Pulmonary artery endothelial cell (primary cell): ENCODE results near the gene PRPSAP1. TPM values are rescaled to one million over a fixed set of nuclear protein-coding genes. Genes with fewer than 3 reads are reported as not detected.

Source experiments
- DNase-seq: peaks from one replicate; pipeline ENCODE4 v3.0.0-alpha.2; 2011; ENCODE audit warnings: low read depth, low spot score
- total RNA-seq: library from RNA; depleted of rRNA; stranded (reverse); fragments of >200 nt; gene quantifications from 2 replicates; pipeline ENCODE4 v1.2.3, GENCODE V29; 2014

Gene PRPSAP1
- total RNA-seq, 1 donor from 2014 or later: 45.9 TPM

DNA sequence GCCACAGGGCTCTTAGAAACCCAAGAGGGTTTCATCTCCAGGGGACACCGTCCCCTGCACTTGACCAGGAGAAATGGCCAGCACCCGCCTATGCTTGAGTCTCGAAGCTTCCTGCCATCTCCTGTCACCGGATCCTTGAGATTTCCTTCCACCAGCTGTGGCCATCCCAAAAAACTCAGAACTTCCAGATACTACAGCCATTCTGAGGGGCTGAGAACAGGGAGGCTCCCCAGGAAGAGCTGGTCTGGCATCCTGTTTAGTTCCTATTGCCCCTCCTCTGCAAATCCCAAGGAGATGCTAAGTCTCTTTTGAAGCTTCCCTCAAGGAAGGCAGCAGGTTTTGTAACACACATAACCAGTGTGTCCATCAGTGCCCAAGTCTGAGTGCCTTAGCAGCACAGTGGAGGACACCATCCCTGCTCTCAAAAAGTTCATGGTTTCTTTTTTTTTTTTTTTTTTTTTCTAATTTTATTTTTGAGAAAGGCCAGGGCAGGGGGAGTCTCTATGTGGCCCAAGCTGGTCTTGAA lies 86.6 kb downstream of the PRPSAP1 start:
- DNase-seq: no peak

DNA sequence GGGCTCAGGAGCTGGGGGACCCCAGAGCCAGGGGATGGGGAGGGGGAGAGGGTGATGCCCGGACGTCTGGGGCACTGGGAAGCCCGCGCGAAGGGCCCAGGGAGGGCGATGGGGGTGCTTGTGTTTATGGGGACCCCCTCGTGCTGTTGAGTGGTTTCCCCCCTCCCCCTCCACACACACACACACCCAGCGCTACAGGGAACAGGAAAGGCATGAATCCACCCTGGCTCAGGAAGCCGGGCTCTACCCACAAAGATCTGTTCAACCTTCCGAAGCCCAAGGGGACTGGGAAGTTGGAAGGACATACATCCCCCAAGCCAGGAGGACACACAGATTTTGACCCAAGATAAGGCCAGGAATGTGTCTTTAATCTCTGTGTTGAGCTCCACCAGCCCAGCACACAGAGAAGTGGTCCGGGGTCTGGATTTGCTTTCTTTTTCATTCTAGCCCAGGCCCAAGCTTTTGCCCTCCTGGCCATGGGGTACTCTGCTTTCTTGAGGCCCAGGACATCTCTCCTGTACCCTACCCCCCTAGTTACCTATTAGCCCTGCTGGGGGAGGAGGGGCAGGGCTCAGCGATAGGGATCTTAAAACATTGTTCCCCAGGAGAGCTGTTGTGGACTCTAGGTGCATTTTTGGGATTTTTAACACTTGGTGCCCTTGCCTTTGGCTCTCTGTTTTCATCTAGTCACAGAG lies 87.3 kb downstream of the PRPSAP1 start:
- DNase-seq: no peak

DNA sequence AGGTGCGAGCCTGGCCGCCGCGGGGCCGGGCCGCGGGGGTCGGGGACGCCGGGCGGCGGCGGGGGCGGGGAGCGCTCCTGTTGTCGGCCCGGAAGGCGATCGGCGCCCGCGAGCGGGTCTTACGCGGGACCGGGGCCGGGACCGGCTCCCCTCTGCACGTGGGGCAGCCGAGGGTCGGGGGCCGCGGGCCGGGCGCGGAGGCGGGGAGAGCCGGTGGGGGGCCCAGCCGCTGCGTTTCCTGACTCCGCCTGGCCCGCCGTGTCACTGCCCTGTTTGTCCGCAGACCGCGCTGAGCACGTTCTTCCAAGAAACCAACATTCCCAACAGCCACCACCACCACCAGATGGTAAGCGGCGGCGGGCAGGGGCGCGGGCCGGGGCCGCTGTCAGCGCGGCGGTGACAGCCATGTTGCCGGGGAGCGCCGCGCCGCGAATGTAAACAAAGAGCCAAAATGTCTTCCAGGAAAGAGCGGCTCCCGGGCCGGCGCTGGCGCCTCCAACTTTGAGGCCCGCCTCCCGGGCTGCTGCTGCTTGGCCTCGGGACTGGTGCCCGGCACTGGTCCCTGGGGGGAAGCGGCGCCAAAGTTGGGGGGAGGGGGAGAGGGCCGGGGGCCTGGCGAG lies 88.0 kb downstream of the PRPSAP1 start:
- DNase-seq: no peak

DNA sequence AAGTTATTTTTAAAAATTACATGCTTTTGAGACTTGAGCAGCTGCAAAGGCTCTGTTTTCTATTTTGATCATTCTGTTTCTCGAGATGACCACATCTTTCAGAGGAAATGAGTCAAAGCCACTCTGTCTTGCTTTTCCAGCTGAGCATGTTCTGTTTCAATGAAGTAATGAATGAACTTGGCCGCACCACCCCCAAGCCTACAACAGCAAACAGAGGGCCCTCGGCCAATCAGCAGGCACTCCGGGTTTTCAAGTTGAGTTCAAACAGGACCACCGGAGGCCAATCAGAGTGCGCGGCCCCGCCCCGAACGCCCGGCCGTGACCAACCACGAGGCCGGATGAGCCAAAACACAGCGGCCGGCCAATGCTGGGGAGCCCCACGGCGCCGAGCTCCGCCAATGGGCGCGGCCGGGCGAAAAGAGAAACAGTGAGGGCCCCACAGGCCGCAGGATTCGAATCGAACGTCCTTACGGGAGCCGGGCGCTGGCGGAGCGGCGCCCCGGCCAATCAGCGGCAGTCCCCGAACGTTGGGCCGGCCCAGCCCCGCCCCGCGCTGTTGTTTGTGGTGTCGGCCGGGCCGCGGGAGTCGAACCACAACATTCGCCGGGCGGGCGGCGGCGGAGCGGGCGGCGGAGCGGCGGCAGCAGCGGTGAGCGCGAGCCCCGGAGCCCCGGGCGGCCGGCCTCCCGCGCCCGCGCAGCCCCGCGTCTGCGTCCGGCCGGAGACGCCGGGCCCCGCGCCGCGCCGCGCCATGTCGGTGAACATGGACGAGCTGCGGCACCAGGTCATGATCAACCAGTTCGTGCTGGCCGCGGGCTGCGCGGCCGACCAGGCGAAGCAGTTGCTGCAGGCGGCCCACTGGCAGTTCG lies 88.7 kb downstream of the PRPSAP1 start, which contains the start of gene UBALD2:
TSS of gene UBALD2 (plus strand) at position 594 of the 869 bp plus-strand sequence. CDS start at position 752, 158 bp downstream.
- DNase-seq: peak; percentile 99

DNA sequence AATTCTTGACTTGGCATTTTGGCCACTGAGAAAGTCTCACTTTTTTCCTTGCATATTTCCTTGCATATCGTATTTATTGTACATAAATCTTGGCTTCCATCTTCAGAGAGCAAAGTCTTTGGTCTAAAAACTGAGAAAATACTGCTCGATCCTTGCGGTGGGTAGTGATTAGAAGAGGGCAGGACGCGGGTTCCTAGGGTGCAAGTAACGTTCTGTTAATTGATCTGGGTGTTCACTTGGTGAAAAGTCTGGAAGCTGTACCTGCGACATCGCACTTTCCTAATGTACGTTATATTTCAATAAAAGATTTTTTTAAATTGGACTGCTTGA lies 89.3 kb downstream of the PRPSAP1 start:
- no peak for DNase-seq

DNA sequence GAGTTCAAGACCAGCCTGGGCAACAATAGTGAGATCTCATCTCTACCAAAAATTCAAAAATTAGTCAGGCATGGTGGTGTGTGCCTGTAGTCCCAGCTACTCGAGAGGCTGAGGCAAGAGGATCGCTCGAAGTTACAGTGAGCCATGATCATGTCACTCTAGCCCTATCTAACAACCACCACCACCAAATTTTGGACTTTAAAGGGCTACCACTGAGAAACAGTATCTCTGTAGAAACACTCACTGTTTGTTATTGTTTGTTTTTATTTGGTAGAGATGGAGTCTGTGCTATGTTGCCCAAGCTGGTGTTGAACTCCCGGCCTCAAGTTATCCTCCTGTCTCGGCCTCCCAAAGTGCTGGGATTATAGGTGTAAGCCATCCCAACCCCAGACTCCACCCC lies 89.8 kb downstream of the PRPSAP1 start:
- DNase-seq: no peak

DNA sequence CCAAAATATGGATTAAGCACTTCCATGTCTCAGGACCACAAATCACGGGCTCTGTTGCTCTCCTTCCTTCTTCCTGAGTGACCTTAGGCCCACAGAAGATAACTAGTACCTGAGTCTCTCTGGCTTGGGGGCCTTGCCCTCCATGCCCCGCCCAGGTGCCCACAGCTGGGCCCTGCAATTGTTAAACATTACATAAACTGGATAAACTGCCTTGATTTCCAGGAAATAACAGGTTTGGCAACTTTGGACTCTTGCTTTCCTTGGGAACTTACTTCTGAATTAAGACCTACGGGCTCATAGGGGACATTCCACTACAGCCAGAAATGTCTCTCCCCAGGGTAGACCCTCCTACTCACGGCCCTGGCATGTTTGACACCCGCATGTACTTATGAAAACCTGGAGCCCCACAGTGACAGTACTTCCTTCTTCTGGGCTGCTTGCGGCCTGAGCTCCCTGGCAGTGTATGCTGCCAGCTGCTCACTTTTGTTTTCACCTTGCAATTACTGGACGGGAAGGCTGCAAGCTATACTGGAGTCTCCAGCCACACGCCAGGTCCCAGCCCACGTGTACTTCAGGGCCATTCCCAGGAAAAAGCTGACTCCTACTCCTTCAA lies 90.9 kb downstream of the PRPSAP1 start:
- no peak for DNase-seq

DNA sequence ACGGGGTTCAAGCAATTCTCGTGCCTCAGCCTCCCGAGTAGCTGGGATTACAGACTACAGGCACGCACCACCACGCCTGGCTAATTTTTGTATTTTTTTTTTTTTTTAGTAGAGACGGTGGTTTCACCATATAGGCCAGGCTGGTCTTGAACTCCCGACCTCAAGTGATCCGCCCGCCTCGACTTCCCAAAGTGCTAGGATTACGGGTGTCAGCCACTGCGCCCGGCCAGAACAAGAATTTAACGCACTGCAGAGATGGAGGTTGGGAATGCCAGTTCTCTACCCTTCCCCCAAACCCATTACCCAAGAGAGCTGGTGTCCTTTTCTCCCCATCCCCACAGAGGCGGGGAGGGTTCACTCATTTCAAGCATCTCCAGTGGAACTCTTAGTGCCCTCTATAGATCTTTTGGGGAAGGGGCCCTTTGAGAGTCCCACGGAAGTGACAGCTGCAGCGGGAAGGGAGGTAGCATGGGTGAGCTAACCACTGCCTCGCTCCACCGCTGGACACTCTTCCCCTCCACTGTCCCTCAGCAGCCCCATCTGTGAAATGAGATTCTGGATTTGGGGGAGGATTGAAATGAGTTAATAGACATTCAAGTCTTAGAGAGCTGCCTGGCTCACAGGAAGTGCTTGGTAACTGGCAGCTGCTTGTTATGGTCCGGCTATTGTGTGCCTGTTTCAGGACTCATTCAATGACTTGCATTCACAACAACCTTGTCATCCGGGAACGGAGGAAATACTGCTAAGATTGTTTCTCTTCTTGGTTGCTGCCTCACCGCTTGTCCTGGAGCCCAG lies 92.1 kb downstream of the PRPSAP1 start:
- peak; percentile 89 for DNase-seq

DNA sequence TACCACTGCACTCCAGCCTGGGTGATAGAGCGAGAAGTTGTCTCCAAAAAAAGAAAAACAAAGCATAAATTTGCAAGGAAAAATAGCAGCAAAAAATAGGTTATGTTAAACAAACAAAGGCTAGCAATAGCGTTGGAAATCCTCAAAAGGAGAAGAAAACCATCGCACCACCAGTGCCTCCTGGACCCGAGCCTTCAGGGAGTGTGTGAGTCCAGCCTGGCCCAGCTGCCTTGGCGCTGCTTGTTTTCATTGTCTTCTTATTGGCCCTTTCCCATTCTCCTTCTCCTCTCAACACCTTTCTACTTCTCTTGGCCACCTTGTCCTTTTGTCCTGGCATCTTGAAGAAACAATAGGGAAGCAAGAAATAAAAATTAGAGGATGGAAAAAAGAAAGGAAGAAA lies 93.0 kb downstream of the PRPSAP1 start:
- DNase-seq: no peak

DNA sequence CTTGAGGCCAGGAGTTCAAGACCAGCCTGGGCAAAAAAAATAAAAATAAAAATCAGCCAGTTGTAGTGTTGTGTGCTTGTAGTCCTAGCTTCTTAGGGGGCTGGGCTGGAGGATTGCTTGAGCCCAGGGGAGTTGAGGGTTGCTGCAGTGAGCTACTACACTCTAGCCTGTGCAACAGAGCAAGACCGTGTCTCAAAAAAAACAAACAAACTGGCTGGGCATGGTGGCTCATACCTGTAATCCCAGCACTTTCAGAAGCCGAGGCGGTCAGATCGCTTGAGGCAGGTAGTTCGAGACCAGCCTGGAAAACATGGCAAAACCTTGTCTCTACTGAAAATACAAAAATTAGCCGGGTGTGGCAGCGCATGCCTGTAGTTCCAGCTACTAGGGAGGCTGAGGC lies 93.5 kb downstream of the PRPSAP1 start:
- no peak for DNase-seq

Other genes with a start within 250 kb of the PRPSAP1 start
- gene FOXJ1, start 212.7 kb downstream of the PRPSAP1 start, total RNA-seq: not detected in 2 replicates
- gene RNF157, start 113.4 kb downstream of the PRPSAP1 start, total RNA-seq: 0.04 and 0.26 TPM in 2 replicates
- 9.3 and 14.2 TPM in 2 replicates for gene UBALD2, start 88.6 kb downstream of the PRPSAP1 start, total RNA-seq
- 1.8 and 4.4 TPM in 2 replicates for gene QRICH2, start 45.6 kb downstream of the PRPSAP1 start, total RNA-seq
- gene SPHK1, start 30.7 kb upstream of the PRPSAP1 start, total RNA-seq: 120 and 180 TPM in 2 replicates
- 19.0 and 25.5 TPM in 2 replicates for gene UBE2O, start 99.2 kb upstream of the PRPSAP1 start, total RNA-seq
- not detected in 2 replicates for gene AANAT, start 113.7 kb upstream of the PRPSAP1 start, total RNA-seq
- 14.0 and 20.6 TPM in 2 replicates for gene RHBDF2, start 147.5 kb upstream of the PRPSAP1 start, total RNA-seq
- gene CYGB, start 183.8 kb upstream of the PRPSAP1 start, total RNA-seq: 0.40 and 1.4 TPM in 2 replicates
- gene PRCD, start 186.1 kb upstream of the PRPSAP1 start, total RNA-seq: 0.20 and 0.35 TPM in 2 replicates
- 0.66 and 1.7 TPM in 2 replicates for gene ST6GALNAC2, start 231.9 kb upstream of the PRPSAP1 start, total RNA-seq